ENCODE measurements around the gene N4BP2L1.
"Not testable (repeated sequence)": the region's sequence is repeated elsewhere in the genome, so short reads cannot be mapped to it uniquely, and the experiment has no call there.

N4BP2L1 gene

GRCh38 chr13:32390048-32390447 is 37.9 kb downstream of the N4BP2L1 start:
- no peak for DNase-seq (ENCODE audit: low read depth in 2 of 2)

- DNase-seq (ENCODE audit: low read depth in 2 of 2): no peak
Measured at GRCh38 chr13:32385410-32385809, 42.5 kb downstream of the N4BP2L1 start.

GRCh38 chr13:32384702-32385101 is 43.2 kb downstream of the N4BP2L1 start:
- DNase-seq (ENCODE audit: low read depth in 2 of 2): no peak

- DNase-seq (ENCODE audit: low read depth in 2 of 2): no peak
Measured at GRCh38 chr13:32383836-32384618, 43.9 kb downstream of the N4BP2L1 start.

- no peak for DNase-seq (ENCODE audit: low read depth in 2 of 2)
Measured at GRCh38 chr13:32381539-32381938, 46.4 kb downstream of the N4BP2L1 start.

GRCh38 chr13:32378012-32378411 is 49.9 kb downstream of the N4BP2L1 start:
- no peak for DNase-seq (ENCODE audit: low read depth in 2 of 2)

GRCh38 chr13:32376642-32377415 is 51.1 kb downstream of the N4BP2L1 start:
- no peak for DNase-seq (ENCODE audit: low read depth in 2 of 2)

- DNase-seq (ENCODE audit: low read depth in 2 of 2): no peak
Measured at GRCh38 chr13:32370805-32371204, 57.1 kb downstream of the N4BP2L1 start.

- no peak for DNase-seq (ENCODE audit: low read depth in 2 of 2)
Measured at GRCh38 chr13:32362574-32362973, 65.4 kb downstream of the N4BP2L1 start.

- not testable (repeated sequence) for DNase-seq (ENCODE audit: low read depth in 2 of 2)
Measured at GRCh38 chr13:32355935-32356334, 72.0 kb downstream of the N4BP2L1 start.

- DNase-seq (ENCODE audit: low read depth in 2 of 2): no peak
Measured at GRCh38 chr13:32354040-32354439, 73.9 kb downstream of the N4BP2L1 start.

- not testable (repeated sequence) for DNase-seq (ENCODE audit: low read depth in 2 of 2)
Measured at GRCh38 chr13:32350839-32351441, 77.0 kb downstream of the N4BP2L1 start.
